Mucosa of rectum (tissue), 2 donors: ENCODE measurements around the gene PLAGL2.
"Not testable (repeated sequence)": the region's sequence is repeated elsewhere in the genome, so short reads cannot be mapped to it uniquely, and the experiment has no call there.

Experiments used
- H3K27ac ChIP-seq, 2 donors: one replicate each; pipeline ENCODE4 v1.7.0; 2013; ENCODE audit warnings: inconsistent platforms in 2 of 2, low read depth in 2 of 2, low read length in 2 of 2
- H3K27me3 ChIP-seq, 2 donors: one replicate each; pipeline ENCODE4 v1.7.0; 2013; ENCODE audit warnings: low read length in 2 of 2; ENCODE audit not compliant: control insufficient read depth in 2 of 2, insufficient read depth in 2 of 2
- H3K36me3 ChIP-seq, 2 donors: one replicate each; pipeline ENCODE4 v1.7.0; 2013; ENCODE audit warnings: low read length in 2 of 2; ENCODE audit not compliant: control insufficient read depth in 2 of 2, insufficient read depth in 2 of 2
- H3K4me1 ChIP-seq, 2 donors: one replicate each; pipeline ENCODE4 v1.7.0; 2013; ENCODE audit warnings: low read length in 2 of 2, mild to moderate bottlenecking in 1 of 2; ENCODE audit not compliant: control insufficient read depth in 2 of 2, insufficient read depth in 2 of 2
- H3K4me3 ChIP-seq, 2 donors: one replicate each; pipeline ENCODE4 v1.7.0; 2013; ENCODE audit warnings: low read length in 2 of 2
- H3K9ac ChIP-seq, 2 donors: one replicate each; pipeline ENCODE4 v1.7.0; 2013; ENCODE audit warnings: low read length in 2 of 2, low read depth in 1 of 2, mild to moderate bottlenecking in 1 of 2
- H3K9me3 ChIP-seq, 2 donors: one replicate each; pipeline ENCODE4 v1.7.0; 2013; ENCODE audit warnings: low read length in 2 of 2; ENCODE audit not compliant: control insufficient read depth in 2 of 2
- donor health status: healthy.
- donor health status: Normal muscosa, but diverticular disease.

The PLAGL2 gene

GRCh38 chr20:32186506-32186905, 21.0 kb downstream of the PLAGL2 start:
- H3K9me3 ChIP-seq, result no peaks in the 10 kb centered on the region
- H3K9ac ChIP-seq, result no peak overlapping the region
- H3K27ac ChIP-seq, result no peak overlapping the region
- H3K36me3 ChIP-seq, result no peaks in the 10 kb centered on the region
- no peaks in the 10 kb centered on the region for H3K27me3 ChIP-seq
- H3K4me1 ChIP-seq, result peaks cover 13 to 19% of the 10 kb centered on the region in 2 donors
- H3K4me3 ChIP-seq, result no peak overlapping the region

GRCh38 chr20:32184961-32185603, 22.5 kb downstream of the PLAGL2 start:
- Histone ChIP-seq H3K27me3 (no peaks in the 10 kb centered on the region), H3K27ac (no peak overlapping the region), H3K4me3 (no peak overlapping the region), H3K9ac (no peak overlapping the region), H3K4me1 (peaks cover 13 to 19% of the 10 kb centered on the region in 2 donors), H3K9me3 (no peaks in the 10 kb centered on the region), H3K36me3 (no peaks in the 10 kb centered on the region)

GRCh38 chr20:32183947-32184635, 23.5 kb downstream of the PLAGL2 start:
- no peaks in the 10 kb centered on the region for H3K27me3 ChIP-seq
- no peak overlapping the region for H3K27ac ChIP-seq
- H3K4me3 ChIP-seq, result no peak overlapping the region
- H3K36me3 ChIP-seq, result no peaks in the 10 kb centered on the region
- peaks cover 8 to 11% of the 10 kb centered on the region in 2 donors for H3K4me1 ChIP-seq
- H3K9ac ChIP-seq, result no peak overlapping the region
- no peaks in the 10 kb centered on the region for H3K9me3 ChIP-seq

GRCh38 chr20:32181606-32182005, 25.9 kb downstream of the PLAGL2 start:
- H3K9me3 ChIP-seq, result no peaks in the 10 kb centered on the region
- no peak overlapping the region for H3K4me3 ChIP-seq
- no peaks in the 10 kb centered on the region for H3K27me3 ChIP-seq
- no peaks in the 10 kb centered on the region for H3K36me3 ChIP-seq
- peaks cover 6 to 8% of the 10 kb centered on the region in 2 donors for H3K4me1 ChIP-seq
- peak overlapping the region; percentile 52 to 68 for H3K27ac ChIP-seq
- no peak overlapping the region for H3K9ac ChIP-seq

- no peak overlapping the region for H3K9ac ChIP-seq
- no peak overlapping the region for H3K4me3 ChIP-seq
- H3K4me1 ChIP-seq, result peaks cover 6 to 8% of the 10 kb centered on the region in 2 donors
- no peak overlapping the region for H3K27ac ChIP-seq
- H3K27me3 ChIP-seq, result no peaks in the 10 kb centered on the region
- no peaks in the 10 kb centered on the region for H3K36me3 ChIP-seq
- no peaks in the 10 kb centered on the region for H3K9me3 ChIP-seq
These were observed 27.6 kb downstream of the PLAGL2 start for GRCh38 chr20:32179934-32180333.

GRCh38 chr20:32179515-32179914, 28.0 kb downstream of the PLAGL2 start:
- H3K27me3 ChIP-seq, result no peaks in the 10 kb centered on the region
- H3K9me3 ChIP-seq, result no peaks in the 10 kb centered on the region
- H3K9ac ChIP-seq, result no peak overlapping the region
- H3K4me1 ChIP-seq, result peaks cover 6 to 8% of the 10 kb centered on the region in 2 donors
- no peak overlapping the region for H3K27ac ChIP-seq
- no peaks in the 10 kb centered on the region for H3K36me3 ChIP-seq
- no peak overlapping the region for H3K4me3 ChIP-seq

- H3K27ac ChIP-seq, H3K9ac ChIP-seq, H3K4me1 ChIP-seq, H3K27me3 ChIP-seq, H3K4me3 ChIP-seq, H3K36me3 ChIP-seq, H3K9me3 ChIP-seq: not testable (repeated sequence)
These were observed 29.8 kb downstream of the PLAGL2 start for GRCh38 chr20:32177696-32178095.

- Histone ChIP-seq H3K27me3 (no peaks in the 10 kb centered on the region), H3K9ac (no peak overlapping the region), H3K4me1 (no peaks in the 10 kb centered on the region), H3K4me3 (no peak overlapping the region), H3K9me3 (no peaks in the 10 kb centered on the region), H3K36me3 (peaks cover 28 to 33% of the 10 kb centered on the region in 2 donors), H3K27ac (no peak overlapping the region)
These were observed 39.2 kb downstream of the PLAGL2 start for GRCh38 chr20:32168184-32168910.

GRCh38 chr20:32167552-32167951, 40.0 kb downstream of the PLAGL2 start:
- Histone ChIP-seq H3K4me3 (no peak overlapping the region), H3K27ac (no peak overlapping the region), H3K9me3 (no peaks in the 10 kb centered on the region), H3K36me3 (peaks cover 34 to 36% of the 10 kb centered on the region in 2 donors), H3K4me1 (no peaks in the 10 kb centered on the region), H3K9ac (no peak overlapping the region), H3K27me3 (no peaks in the 10 kb centered on the region)

- Histone ChIP-seq H3K9me3 (no peaks in the 10 kb centered on the region), H3K4me3 (no peak overlapping the region), H3K4me1 (no peaks in the 10 kb centered on the region), H3K9ac (no peak overlapping the region), H3K36me3 (peaks cover 49 to 51% of the 10 kb centered on the region in 2 donors), H3K27ac (no peak overlapping the region), H3K27me3 (no peaks in the 10 kb centered on the region)
These were observed 41.6 kb downstream of the PLAGL2 start for GRCh38 chr20:32165836-32166545.
